ENCODE data around the gene PLA2G1B.

The PLA2G1B gene

GRCh38 chr12:120327593-120327992 lies at the start of gene PLA2G1B:
Gene PLA2G1B, minus strand, starts transcription at chr12:120327779. Its CDS starts 26 bp downstream, at chr12:120327753.
- no peak within 1 kb of the TSS for H3K4me3 ChIP-seq (ENCODE audit: low read length, poor library complexity, severe bottlenecking)
- H3K4me1 ChIP-seq (ENCODE audit: insufficient read depth, low read length, poor library complexity, severe bottlenecking) = peaks cover 5% of the 10 kb centered on the region
- no peak within 1 kb of the TSS for H3K4me2 ChIP-seq (ENCODE audit: low read depth, low read length, poor library complexity, severe bottlenecking)
- no peaks in the 10 kb centered on the region for H4K20me1 ChIP-seq (ENCODE audit: insufficient read depth, low read length, poor library complexity, severe bottlenecking)
- no peaks in the 10 kb centered on the region for H3K9me2 ChIP-seq (replicated peaks; ENCODE audit: low read depth, low read length)
- H3K36me3 ChIP-seq (ENCODE audit: insufficient read depth, low read length) = no peaks in the 10 kb centered on the region
- no peak within 1 kb of the TSS for H3K9ac ChIP-seq (ENCODE audit: low read depth, low read length, poor library complexity, severe bottlenecking)
- TF ChIP-seq CTCF (conservative IDR thresholded peaks at IDR 0.05; ENCODE audit: low read length) = no peak
- no peak within 1 kb of the TSS for H2AFZ ChIP-seq (ENCODE audit: low read length)
- no peaks in the 10 kb centered on the region for H3F3A ChIP-seq (ENCODE audit: low read depth)
- no peaks in the 10 kb centered on the region for H3K79me2 ChIP-seq (ENCODE audit: insufficient read depth, low read length)
- no peaks in the 10 kb centered on the region for H3K27me3 ChIP-seq (ENCODE audit: insufficient read depth, low read length, poor library complexity, severe bottlenecking)
- no peaks in the 10 kb centered on the region for H3K9me3 ChIP-seq (ENCODE audit: insufficient read depth, low read depth, low read length)

- no peaks in the 10 kb centered on the region for H3K36me3 ChIP-seq (ENCODE audit: insufficient read depth, low read length)
- H3K4me2 ChIP-seq (ENCODE audit: low read depth, low read length, poor library complexity, severe bottlenecking) = no peak overlapping the region
- H3K79me2 ChIP-seq (ENCODE audit: insufficient read depth, low read length) = no peaks in the 10 kb centered on the region
- H3K4me1 ChIP-seq (ENCODE audit: insufficient read depth, low read length, poor library complexity, severe bottlenecking) = no peaks in the 10 kb centered on the region
- no peaks in the 10 kb centered on the region for H3K9me3 ChIP-seq (ENCODE audit: insufficient read depth, low read depth, low read length)
- no peaks in the 10 kb centered on the region for H4K20me1 ChIP-seq (ENCODE audit: insufficient read depth, low read length, poor library complexity, severe bottlenecking)
- no peak for TF ChIP-seq CTCF (conservative IDR thresholded peaks at IDR 0.05; ENCODE audit: low read length)
- no peak for TF ChIP-seq EZH2phosphoT487 (IDR thresholded peaks at IDR 0.05; ENCODE audit: borderline replicate concordance)
- no peaks in the 10 kb centered on the region for H3F3A ChIP-seq (ENCODE audit: low read depth)
- no peaks in the 10 kb centered on the region for H3K9me2 ChIP-seq (replicated peaks; ENCODE audit: low read depth, low read length)
- H3K9ac ChIP-seq (ENCODE audit: low read depth, low read length, poor library complexity, severe bottlenecking) = no peak overlapping the region
- no peaks in the 10 kb centered on the region for H3K27me3 ChIP-seq (ENCODE audit: insufficient read depth, low read length, poor library complexity, severe bottlenecking)
- H3K4me3 ChIP-seq (ENCODE audit: low read length, poor library complexity, severe bottlenecking) = no peak overlapping the region
- no peak overlapping the region for H2AFZ ChIP-seq (ENCODE audit: low read length)
These were observed 49.5 kb upstream of the PLA2G1B start for GRCh38 chr12:120376934-120377572.

- H3K36me3 ChIP-seq (ENCODE audit: insufficient read depth, low read length) = no peaks in the 10 kb centered on the region
- no peaks in the 10 kb centered on the region for H3K9me3 ChIP-seq (ENCODE audit: insufficient read depth, low read depth, low read length)
- H3K4me1 ChIP-seq (ENCODE audit: insufficient read depth, low read length, poor library complexity, severe bottlenecking) = no peaks in the 10 kb centered on the region
- no peaks in the 10 kb centered on the region for H3K9me2 ChIP-seq (replicated peaks; ENCODE audit: low read depth, low read length)
- no peaks in the 10 kb centered on the region for H3K27me3 ChIP-seq (ENCODE audit: insufficient read depth, low read length, poor library complexity, severe bottlenecking)
- H3K4me3 ChIP-seq (ENCODE audit: low read length, poor library complexity, severe bottlenecking) = no peak overlapping the region
- TF ChIP-seq EZH2phosphoT487 (IDR thresholded peaks at IDR 0.05; ENCODE audit: borderline replicate concordance) (no peak), CTCF (conservative IDR thresholded peaks at IDR 0.05; ENCODE audit: low read length) (no peak)
- no peak overlapping the region for H3K9ac ChIP-seq (ENCODE audit: low read depth, low read length, poor library complexity, severe bottlenecking)
- H3F3A ChIP-seq (ENCODE audit: low read depth) = no peaks in the 10 kb centered on the region
- H3K79me2 ChIP-seq (ENCODE audit: insufficient read depth, low read length) = no peaks in the 10 kb centered on the region
- no peak overlapping the region for H2AFZ ChIP-seq (ENCODE audit: low read length)
- H4K20me1 ChIP-seq (ENCODE audit: insufficient read depth, low read length, poor library complexity, severe bottlenecking) = no peaks in the 10 kb centered on the region
- no peak overlapping the region for H3K4me2 ChIP-seq (ENCODE audit: low read depth, low read length, poor library complexity, severe bottlenecking)
These were observed 48.8 kb upstream of the PLA2G1B start for GRCh38 chr12:120376416-120376815.

All from Loucy (cell line).